Loucy (cell line): ENCODE measurements around the gene PGAM4.

Source experiments
- H2AFZ ChIP-seq: fragments of 200-600 bp; sonication (generic); 2 replicates; pipeline ENCODE4 v1.6.0; 2016; ENCODE audit warnings: antibody characterized with exemption, mild to moderate bottlenecking, low read length, moderate library complexity
- H3F3A ChIP-seq: fragments of 200-600 bp; 2 replicates; pipeline ENCODE4 v1.6.0; 2016; ENCODE audit warnings: antibody characterized with exemption, low read depth, mild to moderate bottlenecking
- H3K27me3 ChIP-seq: fragments of 200-600 bp; sonication (generic); 2 replicates; pipeline ENCODE4 v1.6.1; 2014; ENCODE audit warnings: low read length, mild to moderate bottlenecking; ENCODE audit not compliant: insufficient read depth, poor library complexity, severe bottlenecking
- H3K36me3 ChIP-seq: fragments of 200-600 bp; sonication (generic); 2 replicates; pipeline ENCODE4 v1.6.1; 2016; ENCODE audit warnings: low read length; ENCODE audit not compliant: insufficient read depth
- H3K4me1 ChIP-seq: fragments of 200-600 bp; sonication (generic); 2 replicates; pipeline ENCODE4 v1.5.1; 2014; ENCODE audit warnings: low read length, mild to moderate bottlenecking; ENCODE audit not compliant: insufficient read depth, poor library complexity, severe bottlenecking
- H3K4me2 ChIP-seq: fragments of 200-600 bp; sonication (generic); 2 replicates; pipeline ENCODE4 v1.6.0; 2014; ENCODE audit warnings: antibody characterized with exemption, low read length, low read depth, mild to moderate bottlenecking; ENCODE audit not compliant: poor library complexity, severe bottlenecking
- H3K4me3 ChIP-seq: fragments of 200-600 bp; sonication (generic); 2 replicates; pipeline ENCODE4 v1.5.1; 2014; ENCODE audit warnings: low read length, mild to moderate bottlenecking, mixed read lengths; ENCODE audit not compliant: poor library complexity, severe bottlenecking
- H3K79me2 ChIP-seq: fragments of 200-600 bp; sonication (generic); 2 replicates; pipeline ENCODE4 v1.6.1; 2014; ENCODE audit warnings: low read length; ENCODE audit not compliant: insufficient read depth
- H3K9ac ChIP-seq: fragments of 200-600 bp; sonication (generic); 2 replicates; pipeline ENCODE4 v1.6.0; 2014; ENCODE audit warnings: mild to moderate bottlenecking, low read depth, low read length, moderate library complexity; ENCODE audit not compliant: poor library complexity, severe bottlenecking
- H3K9me2 ChIP-seq: fragments of 200-600 bp; sonication (generic); replicated peaks from 2 replicates; pipeline ENCODE4 v1.6.1; 2016; ENCODE audit warnings: low read depth, low read length, mixed read lengths
- H3K9me3 ChIP-seq: fragments of 200-600 bp; sonication (generic); 2 replicates; pipeline ENCODE4 v1.6.1; 2014; ENCODE audit warnings: mild to moderate bottlenecking, antibody characterized with exemption, low read length, low read depth; ENCODE audit not compliant: insufficient read depth
- H4K20me1 ChIP-seq: fragments of 200-600 bp; sonication (generic); 2 replicates; pipeline ENCODE4 v1.6.0; 2014; ENCODE audit warnings: antibody characterized with exemption, low read length, mild to moderate bottlenecking; ENCODE audit not compliant: insufficient read depth, poor library complexity, severe bottlenecking
- EZH2phosphoT487 ChIP-seq: fragments of 200-600 bp; IDR thresholded peaks from 2 replicates; pipeline ENCODE4 v1.6.1; 2018; ENCODE audit warnings: antibody characterized with exemption, mild to moderate bottlenecking, moderate library complexity, borderline replicate concordance
- TF ChIP-seq, protein P1 (sequence below): fragments of 200-600 bp; sonication (generic); conservative IDR thresholded peaks from 2 replicates; pipeline ENCODE4 v1.5.1; 2014; ENCODE audit warnings: mild to moderate bottlenecking, antibody characterized with exemption, low read length

The PGAM4 gene

GRCh38 chrX:77953302-77953701 lies 16.1 kb downstream of the PGAM4 start:
- Histone ChIP-seq H3K9me2 (no peaks in the 10 kb centered on the region), H3K4me1 (no peaks in the 10 kb centered on the region), H3K4me3 (no peak overlapping the region), H3F3A (no peaks in the 10 kb centered on the region), H4K20me1 (no peaks in the 10 kb centered on the region), H3K4me2 (peak overlapping the region; percentile 20), H3K9me3 (no peaks in the 10 kb centered on the region), H3K9ac (no peak overlapping the region), H3K36me3 (no peaks in the 10 kb centered on the region), H2AFZ (no peak overlapping the region), H3K79me2 (no peaks in the 10 kb centered on the region), H3K27me3 (no peaks in the 10 kb centered on the region)
- no peak for TF ChIP-seq EZH2phosphoT487
- TF ChIP-seq, protein P1, sequence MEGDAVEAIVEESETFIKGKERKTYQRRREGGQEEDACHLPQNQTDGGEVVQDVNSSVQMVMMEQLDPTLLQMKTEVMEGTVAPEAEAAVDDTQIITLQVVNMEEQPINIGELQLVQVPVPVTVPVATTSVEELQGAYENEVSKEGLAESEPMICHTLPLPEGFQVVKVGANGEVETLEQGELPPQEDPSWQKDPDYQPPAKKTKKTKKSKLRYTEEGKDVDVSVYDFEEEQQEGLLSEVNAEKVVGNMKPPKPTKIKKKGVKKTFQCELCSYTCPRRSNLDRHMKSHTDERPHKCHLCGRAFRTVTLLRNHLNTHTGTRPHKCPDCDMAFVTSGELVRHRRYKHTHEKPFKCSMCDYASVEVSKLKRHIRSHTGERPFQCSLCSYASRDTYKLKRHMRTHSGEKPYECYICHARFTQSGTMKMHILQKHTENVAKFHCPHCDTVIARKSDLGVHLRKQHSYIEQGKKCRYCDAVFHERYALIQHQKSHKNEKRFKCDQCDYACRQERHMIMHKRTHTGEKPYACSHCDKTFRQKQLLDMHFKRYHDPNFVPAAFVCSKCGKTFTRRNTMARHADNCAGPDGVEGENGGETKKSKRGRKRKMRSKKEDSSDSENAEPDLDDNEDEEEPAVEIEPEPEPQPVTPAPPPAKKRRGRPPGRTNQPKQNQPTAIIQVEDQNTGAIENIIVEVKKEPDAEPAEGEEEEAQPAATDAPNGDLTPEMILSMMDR: no peak

DNA sequence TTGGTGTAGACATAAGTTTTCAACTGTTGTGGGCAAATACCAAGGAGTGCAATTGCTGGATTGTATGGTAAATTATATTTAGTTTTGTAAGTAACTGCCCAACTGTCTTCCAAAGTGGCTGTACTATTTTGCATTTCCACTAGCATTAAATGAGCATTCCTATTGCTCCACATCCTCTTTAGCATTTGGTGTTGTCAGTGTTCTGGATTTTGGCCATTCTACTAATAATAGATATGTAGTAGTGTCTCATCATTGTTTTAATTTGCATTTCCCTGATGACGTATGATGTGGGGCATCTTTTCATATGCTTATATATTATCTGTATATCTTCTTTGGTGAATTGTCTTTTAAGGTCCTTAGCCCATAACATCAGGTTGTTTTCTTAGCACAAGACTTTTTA lies 17.3 kb downstream of the PGAM4 start:
- no peak overlapping the region for H3K9ac ChIP-seq
- no peaks in the 10 kb centered on the region for H3K9me3 ChIP-seq
- TF ChIP-seq, protein P1: no peak
- no peak for TF ChIP-seq EZH2phosphoT487
- no peaks in the 10 kb centered on the region for H4K20me1 ChIP-seq
- H3K4me1 ChIP-seq: no peaks in the 10 kb centered on the region
- no peak overlapping the region for H3K4me2 ChIP-seq
- H3K4me3 ChIP-seq: no peak overlapping the region
- H3K79me2 ChIP-seq: no peaks in the 10 kb centered on the region
- H3K27me3 ChIP-seq: no peaks in the 10 kb centered on the region
- H3K36me3 ChIP-seq: no peaks in the 10 kb centered on the region
- no peaks in the 10 kb centered on the region for H3K9me2 ChIP-seq
- H3F3A ChIP-seq: no peaks in the 10 kb centered on the region
- no peak overlapping the region for H2AFZ ChIP-seq

- H3K36me3 ChIP-seq: no peaks in the 10 kb centered on the region
- no peak overlapping the region for H3K9ac ChIP-seq
- no peaks in the 10 kb centered on the region for H4K20me1 ChIP-seq
- no peak for TF ChIP-seq EZH2phosphoT487
- TF ChIP-seq, protein P1: no peak
- H3K4me3 ChIP-seq: no peak overlapping the region
- H3K27me3 ChIP-seq: no peaks in the 10 kb centered on the region
- no peaks in the 10 kb centered on the region for H3K4me1 ChIP-seq
- no peaks in the 10 kb centered on the region for H3K9me2 ChIP-seq
- H2AFZ ChIP-seq: no peak overlapping the region
- no peak overlapping the region for H3K4me2 ChIP-seq
- no peaks in the 10 kb centered on the region for H3F3A ChIP-seq
- no peaks in the 10 kb centered on the region for H3K79me2 ChIP-seq
- H3K9me3 ChIP-seq: no peaks in the 10 kb centered on the region
These were observed 19.6 kb downstream of the PGAM4 start for GRCh38 chrX:77949840-77950239.
